ENCODE measurements around the gene ENTPD2.

ENTPD2 gene

DNA sequence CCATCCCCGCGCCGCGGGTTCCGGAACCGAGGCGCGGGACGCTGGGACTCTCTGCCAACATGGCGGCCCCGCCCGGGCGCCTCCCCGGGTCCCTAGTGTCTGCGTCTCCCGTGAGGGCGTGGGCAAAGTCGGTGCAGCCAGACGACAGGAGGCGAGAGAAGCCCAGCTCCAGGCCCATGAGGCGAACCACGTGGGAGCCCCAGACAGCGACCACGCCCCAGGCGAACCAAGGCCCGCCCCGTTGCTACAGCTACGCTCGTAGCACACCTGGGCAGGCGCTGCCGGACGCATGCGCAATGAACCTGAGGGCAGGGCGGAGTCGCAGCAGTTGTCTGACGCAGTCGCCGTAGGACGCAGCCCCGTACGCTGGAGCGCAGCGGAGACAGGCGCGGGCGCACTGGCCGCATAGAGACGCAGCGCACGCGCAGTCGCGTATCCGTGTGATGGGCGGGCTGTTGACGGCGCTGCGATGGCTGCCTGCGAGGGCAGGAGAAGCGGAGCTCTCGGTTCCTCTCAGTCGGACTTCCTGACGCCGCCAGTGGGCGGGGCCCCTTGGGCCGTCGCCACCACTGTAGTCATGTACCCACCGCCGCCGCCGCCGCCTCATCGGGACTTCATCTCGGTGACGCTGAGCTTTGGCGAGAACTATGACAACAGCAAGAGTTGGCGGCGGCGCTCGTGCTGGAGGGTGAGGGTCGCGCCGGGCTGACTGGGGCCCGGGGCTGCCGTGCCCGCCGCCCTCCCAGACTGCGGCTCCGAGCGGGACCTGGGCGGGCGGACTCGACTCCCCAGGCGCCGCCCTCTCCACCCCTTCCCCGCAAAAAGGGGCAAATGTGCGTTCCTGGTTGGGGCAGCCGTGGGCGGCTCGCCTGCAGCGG, 32.9 kb upstream of the ENTPD2 start, which contains the start of gene MAN1B1 (continued):
- TF ChIP-seq, protein P1, sequence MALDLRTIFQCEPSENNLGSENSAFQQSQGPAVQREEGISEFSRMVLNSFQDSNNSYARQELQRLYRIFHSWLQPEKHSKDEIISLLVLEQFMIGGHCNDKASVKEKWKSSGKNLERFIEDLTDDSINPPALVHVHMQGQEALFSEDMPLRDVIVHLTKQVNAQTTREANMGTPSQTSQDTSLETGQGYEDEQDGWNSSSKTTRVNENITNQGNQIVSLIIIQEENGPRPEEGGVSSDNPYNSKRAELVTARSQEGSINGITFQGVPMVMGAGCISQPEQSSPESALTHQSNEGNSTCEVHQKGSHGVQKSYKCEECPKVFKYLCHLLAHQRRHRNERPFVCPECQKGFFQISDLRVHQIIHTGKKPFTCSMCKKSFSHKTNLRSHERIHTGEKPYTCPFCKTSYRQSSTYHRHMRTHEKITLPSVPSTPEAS (tag by site-specific recombination; IDR thresholded peaks at IDR 0.05) = no peak
- 0 out of 2 replicates have a peak, but pooled peaks have one; percentile 31 for TF ChIP-seq ZBTB48 (tag by site-specific recombination; IDR thresholded peaks at IDR 0.05)
- TF ChIP-seq ZBTB20 (tag by site-specific recombination; IDR thresholded peaks at IDR 0.05) = peak; percentile 74
- TF ChIP-seq SP3 (tag by site-specific recombination; IDR thresholded peaks at IDR 0.05) = peak; percentile 89
- 0 out of 2 replicates have a peak, but pooled peaks have one; percentile 49 for TF ChIP-seq ZNF610 (tag by site-specific recombination; IDR thresholded peaks at IDR 0.05; ENCODE audit: borderline replicate concordance)
- 0 out of 2 replicates have a peak, but pooled peaks have one; percentile 46 for TF ChIP-seq ZNF600 (tag by site-specific recombination; IDR thresholded peaks at IDR 0.05)
- TF ChIP-seq, protein P2, sequence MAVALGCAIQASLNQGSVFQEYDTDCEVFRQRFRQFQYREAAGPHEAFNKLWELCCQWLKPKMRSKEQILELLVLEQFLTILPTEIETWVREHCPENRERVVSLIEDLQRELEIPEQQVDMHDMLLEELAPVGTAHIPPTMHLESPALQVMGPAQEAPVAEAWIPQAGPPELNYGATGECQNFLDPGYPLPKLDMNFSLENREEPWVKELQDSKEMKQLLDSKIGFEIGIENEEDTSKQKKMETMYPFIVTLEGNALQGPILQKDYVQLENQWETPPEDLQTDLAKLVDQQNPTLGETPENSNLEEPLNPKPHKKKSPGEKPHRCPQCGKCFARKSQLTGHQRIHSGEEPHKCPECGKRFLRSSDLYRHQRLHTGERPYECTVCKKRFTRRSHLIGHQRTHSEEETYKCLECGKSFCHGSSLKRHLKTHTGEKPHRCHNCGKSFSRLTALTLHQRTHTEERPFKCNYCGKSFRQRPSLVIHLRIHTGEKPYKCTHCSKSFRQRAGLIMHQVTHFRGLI (tag by site-specific recombination; IDR thresholded peaks at IDR 0.05) = peak; percentile 27
- TF ChIP-seq, protein P3, sequence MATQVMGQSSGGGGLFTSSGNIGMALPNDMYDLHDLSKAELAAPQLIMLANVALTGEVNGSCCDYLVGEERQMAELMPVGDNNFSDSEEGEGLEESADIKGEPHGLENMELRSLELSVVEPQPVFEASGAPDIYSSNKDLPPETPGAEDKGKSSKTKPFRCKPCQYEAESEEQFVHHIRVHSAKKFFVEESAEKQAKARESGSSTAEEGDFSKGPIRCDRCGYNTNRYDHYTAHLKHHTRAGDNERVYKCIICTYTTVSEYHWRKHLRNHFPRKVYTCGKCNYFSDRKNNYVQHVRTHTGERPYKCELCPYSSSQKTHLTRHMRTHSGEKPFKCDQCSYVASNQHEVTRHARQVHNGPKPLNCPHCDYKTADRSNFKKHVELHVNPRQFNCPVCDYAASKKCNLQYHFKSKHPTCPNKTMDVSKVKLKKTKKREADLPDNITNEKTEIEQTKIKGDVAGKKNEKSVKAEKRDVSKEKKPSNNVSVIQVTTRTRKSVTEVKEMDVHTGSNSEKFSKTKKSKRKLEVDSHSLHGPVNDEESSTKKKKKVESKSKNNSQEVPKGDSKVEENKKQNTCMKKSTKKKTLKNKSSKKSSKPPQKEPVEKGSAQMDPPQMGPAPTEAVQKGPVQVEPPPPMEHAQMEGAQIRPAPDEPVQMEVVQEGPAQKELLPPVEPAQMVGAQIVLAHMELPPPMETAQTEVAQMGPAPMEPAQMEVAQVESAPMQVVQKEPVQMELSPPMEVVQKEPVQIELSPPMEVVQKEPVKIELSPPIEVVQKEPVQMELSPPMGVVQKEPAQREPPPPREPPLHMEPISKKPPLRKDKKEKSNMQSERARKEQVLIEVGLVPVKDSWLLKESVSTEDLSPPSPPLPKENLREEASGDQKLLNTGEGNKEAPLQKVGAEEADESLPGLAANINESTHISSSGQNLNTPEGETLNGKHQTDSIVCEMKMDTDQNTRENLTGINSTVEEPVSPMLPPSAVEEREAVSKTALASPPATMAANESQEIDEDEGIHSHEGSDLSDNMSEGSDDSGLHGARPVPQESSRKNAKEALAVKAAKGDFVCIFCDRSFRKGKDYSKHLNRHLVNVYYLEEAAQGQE (tag by site-specific recombination; IDR thresholded peaks at IDR 0.05) = 0 out of 2 replicates have a peak, but pooled peaks have one; percentile 23
- TF ChIP-seq ZBTB17 (tag by site-specific recombination; IDR thresholded peaks at IDR 0.05) = peak; percentile 86
- TF ChIP-seq ZNF624 (tag by site-specific recombination; IDR thresholded peaks at IDR 0.05) = no peak
- no peak for TF ChIP-seq OSR2 (tag by site-specific recombination; IDR thresholded peaks at IDR 0.05)
- TF ChIP-seq KLF9 (tag by site-specific recombination; IDR thresholded peaks at IDR 0.05; ENCODE audit: low read depth) = peak; percentile 93
- peak; percentile 55; the same call in 1 of the 2 replicates for TF ChIP-seq SP7 (tag by site-specific recombination; IDR thresholded peaks at IDR 0.05)
- TF ChIP-seq ZNF211 (tag by site-specific recombination; IDR thresholded peaks at IDR 0.05; ENCODE audit: low read depth) = no peak
- TF ChIP-seq ZEB2 (tag by site-specific recombination; IDR thresholded peaks at IDR 0.05) = peak; percentile 72; the same call in 1 of the 2 replicates
- TF ChIP-seq ZNF398 (tag by site-specific recombination; IDR thresholded peaks at IDR 0.05) = peak; percentile 10; the same call in 1 of the 2 replicates
- peak; percentile 72 for TF ChIP-seq ZNF629 (tag by site-specific recombination; IDR thresholded peaks at IDR 0.05)
- TF ChIP-seq HOXC10 (CRISPR knock-in tag; IDR thresholded peaks at IDR 0.05) = no peak
- TF ChIP-seq, protein P4, sequence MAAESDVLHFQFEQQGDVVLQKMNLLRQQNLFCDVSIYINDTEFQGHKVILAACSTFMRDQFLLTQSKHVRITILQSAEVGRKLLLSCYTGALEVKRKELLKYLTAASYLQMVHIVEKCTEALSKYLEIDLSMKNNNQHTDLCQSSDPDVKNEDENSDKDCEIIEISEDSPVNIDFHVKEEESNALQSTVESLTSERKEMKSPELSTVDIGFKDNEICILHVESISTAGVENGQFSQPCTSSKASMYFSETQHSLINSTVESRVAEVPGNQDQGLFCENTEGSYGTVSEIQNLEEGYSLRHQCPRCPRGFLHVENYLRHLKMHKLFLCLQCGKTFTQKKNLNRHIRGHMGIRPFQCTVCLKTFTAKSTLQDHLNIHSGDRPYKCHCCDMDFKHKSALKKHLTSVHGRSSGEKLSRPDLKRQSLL (tag by site-specific recombination; IDR thresholded peaks at IDR 0.05) = peak; percentile 94
- no peak for TF ChIP-seq ZNF621 (tag by site-specific recombination; IDR thresholded peaks at IDR 0.05)
- no peak; the same call in 1 of the 2 replicates for TF ChIP-seq SCRT2 (tag by site-specific recombination; IDR thresholded peaks at IDR 0.05)
- peak; percentile 57 for TF ChIP-seq ZNF692 (tag by site-specific recombination; IDR thresholded peaks at IDR 0.05)
- peak; percentile 93 for TF ChIP-seq SP2 (tag by site-specific recombination; IDR thresholded peaks at IDR 0.05)
